Ishikawa (cell line): ENCODE results near the gene SH3BGRL3.

Source experiments
- CEBPB ChIP-seq: IDR thresholded peaks from 2 replicates; pipeline ENCODE4 v1.6.1; 2012
- CREB1 ChIP-seq: IDR thresholded peaks from 2 replicates; pipeline ENCODE4 v1.6.1; 2012; ENCODE audit warnings: low read depth
- EGR1 ChIP-seq: IDR thresholded peaks from 2 replicates; pipeline ENCODE4 v1.6.1; 2012
- EP300 ChIP-seq: IDR thresholded peaks from 2 replicates; pipeline ENCODE4 v1.6.1; 2012; ENCODE audit warnings: borderline replicate concordance
- FOXM1 ChIP-seq: IDR thresholded peaks from 2 replicates; pipeline ENCODE4 v1.6.1; 2012; ENCODE audit warnings: low read depth, borderline replicate concordance
- MAX ChIP-seq: IDR thresholded peaks from 2 replicates; pipeline ENCODE4 v1.6.1; 2012
- NFIC ChIP-seq: IDR thresholded peaks from 2 replicates; pipeline ENCODE4 v1.6.1; 2012
- RAD21 ChIP-seq: IDR thresholded peaks from 2 replicates; pipeline ENCODE4 v1.6.1; 2012; ENCODE audit warnings: low read depth
- REST ChIP-seq: IDR thresholded peaks from 2 replicates; pipeline ENCODE4 v1.6.1; 2012; ENCODE audit warnings: low read depth, mild to moderate bottlenecking
- TAF1 ChIP-seq: IDR thresholded peaks from 2 replicates; pipeline ENCODE4 v1.6.1; 2012; ENCODE audit warnings: low read depth, mild to moderate bottlenecking
- TCF12 ChIP-seq: IDR thresholded peaks from 2 replicates; pipeline ENCODE4 v1.6.1; 2012; ENCODE audit warnings: low read depth
- TEAD4 ChIP-seq: IDR thresholded peaks from 2 replicates; pipeline ENCODE4 v1.6.1; 2012
- USF1 ChIP-seq: IDR thresholded peaks from 2 replicates; pipeline ENCODE4 v1.6.1; 2012
- YY1 ChIP-seq: IDR thresholded peaks from 2 replicates; pipeline ENCODE4 v1.6.1; 2012; ENCODE audit warnings: low read depth
- ZBTB7A ChIP-seq: IDR thresholded peaks from 2 replicates; pipeline ENCODE4 v1.6.1; 2012; ENCODE audit warnings: low read depth

The SH3BGRL3 gene

GRCh38 chr1:26269198-26269550 lies 10.7 kb upstream of the SH3BGRL3 start:
- TF ChIP-seq NFIC (no peak), FOXM1 (no peak), RAD21 (no peak), TCF12 (no peak), USF1 (no peak), EGR1 (no peak), YY1 (no peak), EP300 (no peak), TEAD4 (no peak), CREB1 (no peak), ZBTB7A (no peak), MAX (no peak), TAF1 (no peak), CEBPB (no peak), REST (no peak)

GRCh38 chr1:26274801-26275425 lies 5.0 kb upstream of the SH3BGRL3 start:
- no peak for TF ChIP-seq YY1
- no peak for TF ChIP-seq FOXM1
- TF ChIP-seq RAD21: no peak
- no peak for TF ChIP-seq EGR1
- no peak for TF ChIP-seq TEAD4
- TF ChIP-seq USF1: no peak
- no peak for TF ChIP-seq NFIC
- no peak for TF ChIP-seq ZBTB7A
- no peak for TF ChIP-seq CEBPB
- TF ChIP-seq TAF1: no peak
- no peak for TF ChIP-seq MAX
- no peak for TF ChIP-seq TCF12
- TF ChIP-seq REST: no peak
- TF ChIP-seq CREB1: no peak
- TF ChIP-seq EP300: no peak

- TF ChIP-seq USF1: peak; percentile 83
- TF ChIP-seq TEAD4: no peak
- peak; percentile 46; the same call in 1 of the 2 replicates for TF ChIP-seq MAX
- no peak for TF ChIP-seq TAF1
- TF ChIP-seq TCF12: no peak
- TF ChIP-seq NFIC: no peak
- TF ChIP-seq RAD21: peak; percentile 63
Measured at GRCh38 chr1:26275580-26276431, 4.1 kb upstream of the SH3BGRL3 start.

- TF ChIP-seq USF1: no peak
- no peak for TF ChIP-seq MAX
- no peak for TF ChIP-seq CREB1
- TF ChIP-seq ZBTB7A: no peak
- no peak for TF ChIP-seq EP300
- no peak for TF ChIP-seq CEBPB
- TF ChIP-seq NFIC: no peak
- TF ChIP-seq EGR1: no peak
- TF ChIP-seq FOXM1: no peak
- no peak for TF ChIP-seq YY1
- TF ChIP-seq RAD21: no peak
- TF ChIP-seq REST: no peak
Measured at GRCh38 chr1:26276432-26276838, 3.5 kb upstream of the SH3BGRL3 start.
